T-helper 1 cell (primary cell): ENCODE measurements around the gene KLHL30.

Source experiments
- DNase-seq, 5 donors: peaks; one replicate each; pipeline ENCODE4 v3.0.0-alpha.2; 2012 to 2020

Gene KLHL30

GRCh38 chr2:238187618-238188548, 49.4 kb downstream of the KLHL30 start:
- DNase-seq = no peak

GRCh38 chr2:238190445-238190844, 52.0 kb downstream of the KLHL30 start:
- no peak for DNase-seq
